ENCODE results near the gene TNFRSF25. TPM values are rescaled to one million over a fixed set of nuclear protein-coding genes. Genes with fewer than 3 reads are reported as not detected.

Gene TNFRSF25
- polyA plus RNA-seq, 1 donor from 2014 or later, result 52.2 TPM

DNA sequence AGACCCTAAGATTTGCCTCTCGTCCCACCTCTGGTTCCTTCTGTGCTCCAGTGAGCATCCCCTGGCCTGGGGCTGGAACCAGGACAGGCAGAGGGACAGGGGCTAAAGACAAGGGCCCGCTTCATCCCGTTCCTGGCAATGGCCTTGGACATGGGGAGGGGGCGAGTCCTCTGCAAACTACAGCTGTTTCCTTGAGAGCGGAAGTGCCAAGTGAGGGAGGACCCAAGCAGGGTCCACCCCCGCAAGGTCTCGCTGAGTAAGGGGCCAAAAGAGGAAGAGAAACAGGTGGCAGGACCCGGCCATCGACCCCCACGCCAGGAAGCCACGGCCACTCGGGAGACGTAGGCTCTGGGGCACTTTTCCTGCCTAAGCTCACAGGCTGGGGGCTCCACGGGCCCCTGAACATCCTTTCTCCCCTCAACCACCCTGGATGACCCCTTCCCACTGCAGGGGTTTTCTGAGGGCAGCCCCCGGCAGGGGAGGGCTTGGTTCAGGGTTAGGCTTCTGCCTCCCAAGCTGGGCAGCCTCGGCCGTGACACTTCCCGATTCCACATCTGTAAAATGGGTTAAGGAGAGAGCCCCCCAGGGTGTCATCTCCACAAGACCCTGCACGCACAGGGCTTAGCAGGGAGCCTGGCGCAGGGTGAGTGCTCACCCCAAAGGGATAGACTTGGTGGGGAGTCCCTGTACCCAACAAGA is 43.4 kb upstream of the TNFRSF25 start:
- Histone ChIP-seq H4K20me1 (ENCODE audit: insufficient read depth) (no peaks in the 10 kb centered on the region), H3K27ac (ENCODE audit: low read length) (no peak overlapping the region), H3K4me2 (ENCODE audit: low read length) (no peak overlapping the region), H3K27me3 (ENCODE audit: insufficient read depth, low read depth, low read length) (no peaks in the 10 kb centered on the region), H3K4me3 (ENCODE audit: low read length) (no peak overlapping the region), H3K9me3 (ENCODE audit: low read length) (no peaks in the 10 kb centered on the region), H3K79me2 (replicated peaks; ENCODE audit: insufficient read depth, low read length) (no peaks in the 10 kb centered on the region), H3K9ac (ENCODE audit: low read length) (no peak overlapping the region), H3F3A (ENCODE audit: insufficient read depth, low read length, poor library complexity, severe bottlenecking) (no peaks in the 10 kb centered on the region), H2AFZ (ENCODE audit: low read depth, low read length) (no peak overlapping the region), H3K36me3 (ENCODE audit: insufficient read depth, low read length) (no peaks in the 10 kb centered on the region), H3K9me2 (ENCODE audit: insufficient read depth, low read length) (no peaks in the 10 kb centered on the region)
- no peak for TF ChIP-seq RAD21 (conservative IDR thresholded peaks at IDR 0.05)
- TF ChIP-seq, protein P1, sequence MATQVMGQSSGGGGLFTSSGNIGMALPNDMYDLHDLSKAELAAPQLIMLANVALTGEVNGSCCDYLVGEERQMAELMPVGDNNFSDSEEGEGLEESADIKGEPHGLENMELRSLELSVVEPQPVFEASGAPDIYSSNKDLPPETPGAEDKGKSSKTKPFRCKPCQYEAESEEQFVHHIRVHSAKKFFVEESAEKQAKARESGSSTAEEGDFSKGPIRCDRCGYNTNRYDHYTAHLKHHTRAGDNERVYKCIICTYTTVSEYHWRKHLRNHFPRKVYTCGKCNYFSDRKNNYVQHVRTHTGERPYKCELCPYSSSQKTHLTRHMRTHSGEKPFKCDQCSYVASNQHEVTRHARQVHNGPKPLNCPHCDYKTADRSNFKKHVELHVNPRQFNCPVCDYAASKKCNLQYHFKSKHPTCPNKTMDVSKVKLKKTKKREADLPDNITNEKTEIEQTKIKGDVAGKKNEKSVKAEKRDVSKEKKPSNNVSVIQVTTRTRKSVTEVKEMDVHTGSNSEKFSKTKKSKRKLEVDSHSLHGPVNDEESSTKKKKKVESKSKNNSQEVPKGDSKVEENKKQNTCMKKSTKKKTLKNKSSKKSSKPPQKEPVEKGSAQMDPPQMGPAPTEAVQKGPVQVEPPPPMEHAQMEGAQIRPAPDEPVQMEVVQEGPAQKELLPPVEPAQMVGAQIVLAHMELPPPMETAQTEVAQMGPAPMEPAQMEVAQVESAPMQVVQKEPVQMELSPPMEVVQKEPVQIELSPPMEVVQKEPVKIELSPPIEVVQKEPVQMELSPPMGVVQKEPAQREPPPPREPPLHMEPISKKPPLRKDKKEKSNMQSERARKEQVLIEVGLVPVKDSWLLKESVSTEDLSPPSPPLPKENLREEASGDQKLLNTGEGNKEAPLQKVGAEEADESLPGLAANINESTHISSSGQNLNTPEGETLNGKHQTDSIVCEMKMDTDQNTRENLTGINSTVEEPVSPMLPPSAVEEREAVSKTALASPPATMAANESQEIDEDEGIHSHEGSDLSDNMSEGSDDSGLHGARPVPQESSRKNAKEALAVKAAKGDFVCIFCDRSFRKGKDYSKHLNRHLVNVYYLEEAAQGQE (IDR thresholded peaks at IDR 0.05; ENCODE audit: borderline replicate concordance), result no peak
- TF ChIP-seq, protein P2, sequence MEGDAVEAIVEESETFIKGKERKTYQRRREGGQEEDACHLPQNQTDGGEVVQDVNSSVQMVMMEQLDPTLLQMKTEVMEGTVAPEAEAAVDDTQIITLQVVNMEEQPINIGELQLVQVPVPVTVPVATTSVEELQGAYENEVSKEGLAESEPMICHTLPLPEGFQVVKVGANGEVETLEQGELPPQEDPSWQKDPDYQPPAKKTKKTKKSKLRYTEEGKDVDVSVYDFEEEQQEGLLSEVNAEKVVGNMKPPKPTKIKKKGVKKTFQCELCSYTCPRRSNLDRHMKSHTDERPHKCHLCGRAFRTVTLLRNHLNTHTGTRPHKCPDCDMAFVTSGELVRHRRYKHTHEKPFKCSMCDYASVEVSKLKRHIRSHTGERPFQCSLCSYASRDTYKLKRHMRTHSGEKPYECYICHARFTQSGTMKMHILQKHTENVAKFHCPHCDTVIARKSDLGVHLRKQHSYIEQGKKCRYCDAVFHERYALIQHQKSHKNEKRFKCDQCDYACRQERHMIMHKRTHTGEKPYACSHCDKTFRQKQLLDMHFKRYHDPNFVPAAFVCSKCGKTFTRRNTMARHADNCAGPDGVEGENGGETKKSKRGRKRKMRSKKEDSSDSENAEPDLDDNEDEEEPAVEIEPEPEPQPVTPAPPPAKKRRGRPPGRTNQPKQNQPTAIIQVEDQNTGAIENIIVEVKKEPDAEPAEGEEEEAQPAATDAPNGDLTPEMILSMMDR (IDR thresholded peaks at IDR 0.05; ENCODE audit: poor library complexity, severe bottlenecking), result no peak

DNA sequence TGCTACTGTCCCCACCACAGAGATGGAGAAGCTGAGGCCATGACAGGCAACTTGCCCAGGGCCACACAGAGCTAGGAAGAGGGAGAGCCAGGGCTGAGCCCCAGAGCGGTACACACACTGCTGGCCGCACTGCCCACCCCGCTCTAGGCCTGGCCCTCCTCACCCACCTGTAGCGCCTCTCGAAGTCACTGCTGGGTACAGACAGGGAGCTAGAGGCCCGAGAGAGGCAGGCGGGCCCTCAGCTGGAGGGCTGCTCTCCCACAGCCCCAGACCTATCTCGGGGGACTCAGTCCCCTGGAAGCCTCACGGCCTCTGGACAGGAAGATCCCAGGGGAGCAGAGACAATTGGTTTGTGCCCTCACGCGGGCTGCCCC is 42.8 kb upstream of the TNFRSF25 start:
- H4K20me1 ChIP-seq (ENCODE audit: insufficient read depth), result no peaks in the 10 kb centered on the region
- no peaks in the 10 kb centered on the region for H3K9me3 ChIP-seq (ENCODE audit: low read length)
- H3K9me2 ChIP-seq (ENCODE audit: insufficient read depth, low read length), result no peaks in the 10 kb centered on the region
- H2AFZ ChIP-seq (ENCODE audit: low read depth, low read length), result no peak overlapping the region
- H3K36me3 ChIP-seq (ENCODE audit: insufficient read depth, low read length), result no peaks in the 10 kb centered on the region
- no peaks in the 10 kb centered on the region for H3F3A ChIP-seq (ENCODE audit: insufficient read depth, low read length, poor library complexity, severe bottlenecking)
- H3K79me2 ChIP-seq (replicated peaks; ENCODE audit: insufficient read depth, low read length), result no peaks in the 10 kb centered on the region
- no peak overlapping the region for H3K27ac ChIP-seq (ENCODE audit: low read length)
- H3K9ac ChIP-seq (ENCODE audit: low read length), result no peak overlapping the region
- H3K4me3 ChIP-seq (ENCODE audit: low read length), result no peak overlapping the region
- H3K27me3 ChIP-seq (ENCODE audit: insufficient read depth, low read depth, low read length), result no peaks in the 10 kb centered on the region
- H3K4me2 ChIP-seq (ENCODE audit: low read length), result no peak overlapping the region
- TF ChIP-seq RAD21 (conservative IDR thresholded peaks at IDR 0.05), result no peak

DNA sequence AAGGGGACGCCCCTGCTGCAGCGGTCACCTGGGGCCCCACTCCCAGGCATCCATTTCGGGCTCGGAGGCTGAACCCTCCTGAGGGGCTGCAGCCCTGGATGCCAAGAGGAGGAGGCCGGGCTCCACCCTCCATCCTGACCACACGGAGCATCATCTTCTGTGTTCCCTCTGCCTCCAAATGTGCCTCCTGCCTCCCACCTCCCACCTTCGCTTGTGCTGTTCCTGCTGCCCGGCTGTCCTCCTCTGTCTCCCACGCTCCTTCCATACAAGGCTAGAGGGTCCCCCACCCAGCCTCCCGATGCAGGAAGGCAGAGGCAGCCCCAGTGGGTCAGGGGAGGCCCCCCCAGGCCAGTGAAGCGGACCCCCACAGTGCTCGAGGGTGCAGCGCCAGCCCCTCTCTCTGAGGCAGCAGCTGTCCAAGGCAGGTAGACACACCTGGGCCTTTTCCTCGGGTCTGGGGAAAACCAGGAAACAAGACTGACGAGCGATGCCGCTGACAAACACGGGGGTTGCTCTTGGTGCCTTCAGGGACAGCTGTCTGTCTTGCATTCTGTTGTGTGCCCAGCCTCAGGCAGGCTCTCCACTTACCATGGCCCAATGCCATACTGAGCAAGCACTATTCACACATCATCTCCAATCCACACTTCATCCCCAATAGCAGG is 42.3 kb upstream of the TNFRSF25 start:
- no peak overlapping the region for H3K27ac ChIP-seq (ENCODE audit: low read length)
- no peaks in the 10 kb centered on the region for H3K9me3 ChIP-seq (ENCODE audit: low read length)
- TF ChIP-seq EZH2 (IDR thresholded peaks at IDR 0.05; ENCODE audit: borderline replicate concordance, insufficient read depth, low read length, poor library complexity, severe bottlenecking) (no peak), SMC3 (conservative IDR thresholded peaks at IDR 0.05; ENCODE audit: poor library complexity) (no peak), POLR2AphosphoS5 (IDR thresholded peaks at IDR 0.05) (no peak), EP300 (conservative IDR thresholded peaks at IDR 0.05; ENCODE audit: poor library complexity, severe bottlenecking) (no peak), MXI1 (conservative IDR thresholded peaks at IDR 0.05; ENCODE audit: poor library complexity, severe bottlenecking) (no peak), RAD21 (conservative IDR thresholded peaks at IDR 0.05) (no peak), TAF1 (IDR thresholded peaks at IDR 0.05; ENCODE audit: low read depth) (no peak)
- TF ChIP-seq, protein P1 (IDR thresholded peaks at IDR 0.05; ENCODE audit: borderline replicate concordance), result no peak
- TF ChIP-seq, protein P2 (IDR thresholded peaks at IDR 0.05; ENCODE audit: poor library complexity, severe bottlenecking), result no peak
- H2AFZ ChIP-seq (ENCODE audit: low read depth, low read length), result no peak overlapping the region
- no peaks in the 10 kb centered on the region for H3F3A ChIP-seq (ENCODE audit: insufficient read depth, low read length, poor library complexity, severe bottlenecking)
- H3K27me3 ChIP-seq (ENCODE audit: insufficient read depth, low read depth, low read length), result no peaks in the 10 kb centered on the region
- no peaks in the 10 kb centered on the region for H3K9me2 ChIP-seq (ENCODE audit: insufficient read depth, low read length)
- no peak overlapping the region for H3K4me3 ChIP-seq (ENCODE audit: low read length)
- no peak overlapping the region for H3K9ac ChIP-seq (ENCODE audit: low read length)
- no peaks in the 10 kb centered on the region for H4K20me1 ChIP-seq (ENCODE audit: insufficient read depth)
- H3K79me2 ChIP-seq (replicated peaks; ENCODE audit: insufficient read depth, low read length), result no peaks in the 10 kb centered on the region
- no peak overlapping the region for H3K4me2 ChIP-seq (ENCODE audit: low read length)
- H3K36me3 ChIP-seq (ENCODE audit: insufficient read depth, low read length), result no peaks in the 10 kb centered on the region
